Right atrium auricular region (tissue), 2 donors: ENCODE results near the gene ATP13A2. TPM values are rescaled to one million over a fixed set of nuclear protein-coding genes. Genes with fewer than 3 reads are reported as not detected.

Experiments
- DNase-seq: peaks from one replicate; pipeline ENCODE4 v3.0.0-alpha.2; 2019; ENCODE audit warnings: low spot score
- H3K27ac ChIP-seq, 2 donors: fragments of 200-600 bp; sonication (generic); 1 replicate in 1 of 2; 2 replicates in 1 of 2; pipeline ENCODE4 v1.5.1; 2016 to 2019
- H3K27me3 ChIP-seq, 2 donors: fragments of 200-600 bp; sonication (generic); one replicate each; pipeline versions ENCODE4 v1.5.1 to v1.6.0; 2017 to 2019
- H3K36me3 ChIP-seq: fragments of 200-600 bp; sonication (generic); one replicate; pipeline ENCODE4 v1.5.1; 2016
- H3K4me1 ChIP-seq, 2 donors: fragments of 200-600 bp; sonication (generic); one replicate each; pipeline versions ENCODE4 v1.5.1 to v1.6.0; 2017 to 2019
- H3K4me3 ChIP-seq, 2 donors: fragments of 200-600 bp; sonication (generic); 1 replicate in 1 of 2; 2 replicates in 1 of 2; pipeline ENCODE4 v1.5.1; 2017 to 2019; ENCODE audit warnings: mild to moderate bottlenecking in 1 of 2, moderate library complexity in 1 of 2
- H3K9me3 ChIP-seq, 2 donors: fragments of 200-600 bp; sonication (generic); one replicate each; pipeline ENCODE4 v1.5.1; 2019
- total RNA-seq, 2 donors: library from RNA; depleted of rRNA; stranded (reverse); fragments of >200 nt; gene quantifications; one replicate each; pipeline ENCODE4 v1.1.0, GENCODE V29; 2016
- TF ChIP-seq, protein P1 (sequence below), 2 donors: fragments of 200-600 bp; sonication (generic); IDR thresholded peaks; one replicate each; pipeline ENCODE4 v1.5.1; 2019; ENCODE audit warnings: antibody characterized with exemption in 2 of 2

The ATP13A2 gene
- total RNA-seq, 2 donors from 2014 or later = 13.6 to 24.2 TPM

DNA sequence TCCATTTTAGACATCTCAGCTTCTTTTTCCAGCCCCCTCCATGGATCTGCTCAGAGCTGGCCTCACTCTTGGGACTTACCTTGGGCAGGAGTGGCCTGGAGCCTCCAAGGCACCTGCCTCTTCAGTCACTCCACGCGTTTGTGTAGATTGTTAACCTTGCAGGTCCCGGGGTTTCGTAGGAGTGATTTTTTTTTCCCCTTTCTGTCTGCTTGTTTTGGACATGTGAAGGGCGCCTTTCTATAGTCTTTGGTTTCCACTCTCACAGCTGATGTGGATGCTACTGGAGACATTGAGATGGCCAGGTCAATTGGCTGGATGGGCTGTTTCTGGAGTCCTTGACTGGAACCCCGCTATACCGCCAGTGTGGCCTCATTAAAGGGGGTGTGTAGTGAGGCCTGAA is 44.1 kb upstream of the ATP13A2 start:
- Histone ChIP-seq H3K4me3 (no peak overlapping the region), H3K36me3 (no peaks in the 10 kb centered on the region), H3K4me1 (peaks cover 0 to 23% of the 10 kb centered on the region in 2 donors), H3K9me3 (no peaks in the 10 kb centered on the region), H3K27ac (no peak overlapping the region), H3K27me3 (no peaks in the 10 kb centered on the region)
- TF ChIP-seq, protein P1, sequence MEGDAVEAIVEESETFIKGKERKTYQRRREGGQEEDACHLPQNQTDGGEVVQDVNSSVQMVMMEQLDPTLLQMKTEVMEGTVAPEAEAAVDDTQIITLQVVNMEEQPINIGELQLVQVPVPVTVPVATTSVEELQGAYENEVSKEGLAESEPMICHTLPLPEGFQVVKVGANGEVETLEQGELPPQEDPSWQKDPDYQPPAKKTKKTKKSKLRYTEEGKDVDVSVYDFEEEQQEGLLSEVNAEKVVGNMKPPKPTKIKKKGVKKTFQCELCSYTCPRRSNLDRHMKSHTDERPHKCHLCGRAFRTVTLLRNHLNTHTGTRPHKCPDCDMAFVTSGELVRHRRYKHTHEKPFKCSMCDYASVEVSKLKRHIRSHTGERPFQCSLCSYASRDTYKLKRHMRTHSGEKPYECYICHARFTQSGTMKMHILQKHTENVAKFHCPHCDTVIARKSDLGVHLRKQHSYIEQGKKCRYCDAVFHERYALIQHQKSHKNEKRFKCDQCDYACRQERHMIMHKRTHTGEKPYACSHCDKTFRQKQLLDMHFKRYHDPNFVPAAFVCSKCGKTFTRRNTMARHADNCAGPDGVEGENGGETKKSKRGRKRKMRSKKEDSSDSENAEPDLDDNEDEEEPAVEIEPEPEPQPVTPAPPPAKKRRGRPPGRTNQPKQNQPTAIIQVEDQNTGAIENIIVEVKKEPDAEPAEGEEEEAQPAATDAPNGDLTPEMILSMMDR (IDR thresholded peaks at IDR 0.05) = no peak
- no peak for DNase-seq

DNA sequence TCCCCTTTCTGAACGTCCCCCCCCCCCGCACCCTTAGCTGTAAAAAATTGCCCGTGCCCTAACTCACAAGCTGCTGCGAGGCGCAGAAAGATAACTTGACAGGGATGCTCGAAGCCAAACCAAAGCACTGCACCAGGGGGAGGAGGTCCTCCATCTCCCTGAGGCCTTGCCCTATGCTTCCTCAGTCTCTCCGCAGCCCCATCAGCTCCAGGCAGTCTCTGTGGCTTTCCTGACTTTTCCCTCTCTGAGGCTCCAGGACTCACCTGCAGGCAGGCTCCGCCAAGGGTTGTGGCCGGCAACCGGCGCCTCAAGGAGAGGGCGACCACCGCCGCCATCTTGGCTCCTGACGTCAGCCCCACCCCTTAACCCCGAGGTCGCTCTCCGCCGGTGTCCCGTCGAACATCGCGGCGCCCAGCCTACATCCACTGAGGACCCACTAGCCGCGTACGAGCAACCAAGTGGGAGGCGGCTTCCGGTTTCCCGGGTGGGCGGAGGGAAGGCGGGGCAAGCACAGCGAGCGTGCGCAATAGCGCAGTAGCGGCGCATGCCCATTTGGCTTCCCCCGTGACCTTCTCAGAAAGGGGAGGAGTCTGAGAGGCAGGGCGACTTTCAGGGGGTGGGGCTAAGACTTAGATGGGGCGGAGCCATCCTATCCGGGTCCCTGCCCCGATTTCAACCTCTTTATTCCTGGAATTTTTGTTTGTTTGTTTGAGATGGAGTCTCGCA is 42.1 kb upstream of the ATP13A2 start, which contains the start of gene SDHB:
TSS of gene SDHB (minus strand) at position 348 of the 726 bp plus-strand sequence. CDS start at position 335, 13 bp downstream.
- Histone ChIP-seq H3K27me3 (no peaks in the 10 kb centered on the region), H3K4me1 (peaks cover 0 to 23% of the 10 kb centered on the region in 2 donors), H3K9me3 (no peaks in the 10 kb centered on the region), H3K27ac (peak within 1 kb of the TSS; percentile 84 to 92), H3K36me3 (peaks cover 11% of the 10 kb centered on the region), H3K4me3 (peak within 1 kb of the TSS; percentile 79 to 90)
- DNase-seq = peak; percentile 99
- TF ChIP-seq, protein P1 (IDR thresholded peaks at IDR 0.05) = no peak

DNA sequence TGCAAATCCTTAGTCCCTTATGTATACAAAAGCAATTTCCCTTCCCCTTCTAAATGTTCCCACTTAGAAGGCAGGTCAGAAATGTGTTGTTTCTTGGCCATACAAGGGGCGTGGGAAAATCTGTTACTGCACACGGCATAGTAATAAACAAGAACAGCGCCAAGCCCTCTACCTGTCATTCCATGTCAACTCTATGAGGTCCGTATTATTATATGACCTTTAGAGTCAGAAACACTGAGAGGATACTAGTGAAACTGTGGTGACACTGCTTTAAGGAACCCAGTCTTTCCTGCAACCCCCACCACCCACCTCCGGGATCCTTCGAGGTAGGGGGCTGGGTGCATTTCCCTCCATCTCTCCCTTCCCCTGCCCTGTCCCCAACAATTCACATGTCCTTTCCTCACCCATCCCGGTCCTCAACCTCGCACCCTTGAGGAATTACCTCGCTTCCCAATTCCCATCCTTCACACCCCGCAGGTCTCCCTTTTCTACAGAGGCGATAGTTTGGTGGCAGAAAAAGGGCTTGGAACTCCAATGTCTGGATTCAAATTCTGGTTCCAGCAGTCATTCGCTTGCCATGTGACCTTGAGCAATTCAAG is 41.5 kb upstream of the ATP13A2 start:
- Histone ChIP-seq H3K4me1 (peaks cover 0 to 23% of the 10 kb centered on the region in 2 donors), H3K4me3 (peak overlapping the region; percentile 79 to 90), H3K36me3 (peaks cover 11% of the 10 kb centered on the region), H3K9me3 (no peaks in the 10 kb centered on the region), H3K27me3 (no peaks in the 10 kb centered on the region), H3K27ac (peak overlapping the region; percentile 84 to 92)
- TF ChIP-seq, protein P1 (IDR thresholded peaks at IDR 0.05) = no peak
- no peak for DNase-seq

DNA sequence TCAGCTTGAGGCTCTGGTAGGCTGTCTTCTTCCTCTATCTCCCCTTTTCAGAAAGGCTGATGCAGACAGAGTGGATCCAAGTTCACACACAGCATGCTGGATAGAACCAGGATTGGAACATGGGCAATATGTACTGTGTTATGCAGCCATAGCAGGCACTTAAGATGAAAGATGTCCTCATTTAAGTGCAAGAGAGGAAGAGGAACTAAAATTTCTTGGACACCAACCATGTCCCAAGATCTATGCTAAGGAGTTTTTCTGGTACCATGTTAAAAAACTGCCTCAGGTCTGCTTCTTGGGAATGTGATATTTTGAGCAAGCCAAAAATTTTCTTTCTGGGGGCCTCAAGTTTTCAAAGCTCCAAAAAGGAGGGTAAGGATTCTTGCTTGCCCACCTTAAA is 40.9 kb upstream of the ATP13A2 start:
- no peaks in the 10 kb centered on the region for H3K9me3 ChIP-seq
- no peak for DNase-seq
- H3K36me3 ChIP-seq = peaks cover 11% of the 10 kb centered on the region
- peak overlapping the region; percentile 84 to 92 for H3K27ac ChIP-seq
- no peaks in the 10 kb centered on the region for H3K27me3 ChIP-seq
- peak overlapping the region; percentile 79 to 90 for H3K4me3 ChIP-seq
- H3K4me1 ChIP-seq = peaks cover 0 to 23% of the 10 kb centered on the region in 2 donors
- TF ChIP-seq, protein P1 (IDR thresholded peaks at IDR 0.05) = no peak

DNA sequence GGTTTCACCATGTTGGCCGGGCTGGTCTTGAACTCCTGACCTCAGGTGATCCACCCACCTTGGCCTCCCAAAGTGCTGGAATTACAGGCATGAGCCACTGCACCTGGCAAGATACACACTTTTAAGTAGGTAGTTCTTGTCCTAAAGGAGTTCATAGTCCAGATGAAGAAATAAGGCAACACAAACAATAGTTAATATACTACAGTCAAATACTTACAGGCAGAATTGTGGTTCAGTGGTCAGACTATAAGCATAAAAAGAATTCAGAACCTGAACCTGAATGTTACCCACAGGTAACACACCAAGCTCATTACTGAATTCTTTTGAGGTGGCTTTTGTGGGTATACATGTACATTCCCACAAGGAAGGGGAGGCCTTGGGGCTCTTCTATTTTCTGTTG is 40.3 kb upstream of the ATP13A2 start:
- TF ChIP-seq, protein P1 (IDR thresholded peaks at IDR 0.05) = no peak
- Histone ChIP-seq H3K27me3 (no peaks in the 10 kb centered on the region), H3K4me1 (peaks cover 0 to 23% of the 10 kb centered on the region in 2 donors), H3K36me3 (peaks cover 11% of the 10 kb centered on the region), H3K4me3 (no peak overlapping the region), H3K27ac (no peak overlapping the region), H3K9me3 (no peaks in the 10 kb centered on the region)
- no peak for DNase-seq
